Measurements from ENCODE around the gene FASTKD2.

- TF ChIP-seq, protein P1, sequence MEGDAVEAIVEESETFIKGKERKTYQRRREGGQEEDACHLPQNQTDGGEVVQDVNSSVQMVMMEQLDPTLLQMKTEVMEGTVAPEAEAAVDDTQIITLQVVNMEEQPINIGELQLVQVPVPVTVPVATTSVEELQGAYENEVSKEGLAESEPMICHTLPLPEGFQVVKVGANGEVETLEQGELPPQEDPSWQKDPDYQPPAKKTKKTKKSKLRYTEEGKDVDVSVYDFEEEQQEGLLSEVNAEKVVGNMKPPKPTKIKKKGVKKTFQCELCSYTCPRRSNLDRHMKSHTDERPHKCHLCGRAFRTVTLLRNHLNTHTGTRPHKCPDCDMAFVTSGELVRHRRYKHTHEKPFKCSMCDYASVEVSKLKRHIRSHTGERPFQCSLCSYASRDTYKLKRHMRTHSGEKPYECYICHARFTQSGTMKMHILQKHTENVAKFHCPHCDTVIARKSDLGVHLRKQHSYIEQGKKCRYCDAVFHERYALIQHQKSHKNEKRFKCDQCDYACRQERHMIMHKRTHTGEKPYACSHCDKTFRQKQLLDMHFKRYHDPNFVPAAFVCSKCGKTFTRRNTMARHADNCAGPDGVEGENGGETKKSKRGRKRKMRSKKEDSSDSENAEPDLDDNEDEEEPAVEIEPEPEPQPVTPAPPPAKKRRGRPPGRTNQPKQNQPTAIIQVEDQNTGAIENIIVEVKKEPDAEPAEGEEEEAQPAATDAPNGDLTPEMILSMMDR (IDR thresholded peaks at IDR 0.05; ENCODE audit: borderline replicate concordance, extremely low read depth, low read length, poor library complexity, severe bottlenecking): no peak
- no peak for TF ChIP-seq EZH2 (IDR thresholded peaks at IDR 0.05; ENCODE audit: borderline replicate concordance, low read depth, low read length, severe bottlenecking)
These were observed 66.1 kb downstream of the FASTKD2 start for GRCh38 chr2:206831442-206831995.
